Lower leg skin (tissue), 3 donors: ENCODE measurements around the gene NTM.

Experiments used
- CTCF ChIP-seq, 3 donors: fragments of 450-650 bp; IDR thresholded peaks; one replicate each; pipeline ENCODE4 v1.5.1; 2016; ENCODE audit warnings: antibody characterized with exemption in 3 of 3, mild to moderate bottlenecking in 3 of 3, moderate library complexity in 2 of 3
- POLR2A ChIP-seq, 2 donors: fragments of 450-650 bp; IDR thresholded peaks; one replicate each; pipeline ENCODE4 v1.6.1; 2016 to 2017; ENCODE audit warnings: antibody characterized with exemption in 2 of 2, mild to moderate bottlenecking in 1 of 2, moderate library complexity in 1 of 2

GRCh38 chr11:131888230-131888855 is 517.9 kb downstream of the NTM start:
- TF ChIP-seq CTCF (IDR thresholded peaks at IDR 0.05) (no peak), POLR2A (IDR thresholded peaks at IDR 0.05) (no peak)
